ENCODE data around the gene PLXNB1. TPM values are rescaled to one million over a fixed set of nuclear protein-coding genes. Genes with fewer than 3 reads are reported as not detected.

The PLXNB1 gene
- total RNA-seq, 1 donor from 2014 or later, result 115 TPM

- no peak for DNase-seq (ENCODE audit: low spot score)
- H3K4me1 Mint-ChIP-seq (ENCODE audit: low read depth), result peaks cover 59% of the 10 kb centered on the region
- peak; percentile 54 for TF ChIP-seq CTCF (IDR thresholded peaks at IDR 0.05)
- H3K4me3 Mint-ChIP-seq (ENCODE audit: unreplicated experiment), result peak overlapping the region; percentile 67
- H3K27ac Mint-ChIP-seq (ENCODE audit: unreplicated experiment), result peak overlapping the region; percentile 87
- no peaks in the 10 kb centered on the region for H3K27me3 Mint-ChIP-seq (ENCODE audit: low read depth)
- H3K36me3 Mint-ChIP-seq (ENCODE audit: low read depth), result peaks cover 3% of the 10 kb centered on the region
- no peaks in the 10 kb centered on the region for H3K9me3 Mint-ChIP-seq (ENCODE audit: low read depth)
Measured at GRCh38 chr3:48432411-48433371, 2.8 kb upstream of the PLXNB1 start.

- TF ChIP-seq CTCF (IDR thresholded peaks at IDR 0.05), result no peak
- Mint-ChIP-seq H3K4me3 (ENCODE audit: unreplicated experiment) (peak overlapping the region; percentile 74), H3K27me3 (ENCODE audit: low read depth) (no peaks in the 10 kb centered on the region), H3K4me1 (ENCODE audit: low read depth) (peaks cover 72% of the 10 kb centered on the region), H3K27ac (ENCODE audit: unreplicated experiment) (peak overlapping the region; percentile 72), H3K9me3 (ENCODE audit: low read depth) (no peaks in the 10 kb centered on the region), H3K36me3 (ENCODE audit: low read depth) (peaks cover 3% of the 10 kb centered on the region)
- no peak for DNase-seq (ENCODE audit: low spot score)
Measured at GRCh38 chr3:48431224-48432029, 1.5 kb upstream of the PLXNB1 start.

DNA sequence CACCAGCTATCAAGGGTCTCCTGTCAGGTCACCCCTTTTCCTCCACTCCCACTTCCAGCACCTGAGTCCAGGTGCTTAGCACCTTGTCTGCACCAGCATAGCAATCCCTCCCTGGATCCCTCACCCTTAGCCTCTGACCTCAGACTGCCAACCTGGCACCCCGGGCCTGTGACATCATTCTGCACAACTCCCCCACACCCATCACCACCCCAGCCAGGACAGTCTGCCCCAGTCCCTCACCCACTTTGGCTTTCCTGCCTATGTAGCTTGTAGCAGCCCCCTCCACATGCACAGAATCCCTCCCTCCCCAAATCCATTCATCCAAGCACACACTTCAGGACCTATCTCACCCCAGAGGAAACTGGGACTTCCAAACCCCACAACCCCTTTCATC is 819 bp upstream of the PLXNB1 start:
- Mint-ChIP-seq H3K27me3 (ENCODE audit: low read depth) (no peaks in the 10 kb centered on the region), H3K4me1 (ENCODE audit: low read depth) (peaks cover 79% of the 10 kb centered on the region), H3K4me3 (ENCODE audit: unreplicated experiment) (peak overlapping the region; percentile 74), H3K9me3 (ENCODE audit: low read depth) (no peaks in the 10 kb centered on the region), H3K36me3 (ENCODE audit: low read depth) (peaks cover 3% of the 10 kb centered on the region), H3K27ac (ENCODE audit: unreplicated experiment) (peak overlapping the region; percentile 41)
- no peak for TF ChIP-seq CTCF (IDR thresholded peaks at IDR 0.05)
- no peak for DNase-seq (ENCODE audit: low spot score)

GRCh38 chr3:48429317-48429959 is 448 bp downstream of the PLXNB1 start:
- no peak for DNase-seq (ENCODE audit: low spot score)
- Mint-ChIP-seq H3K27me3 (ENCODE audit: low read depth) (no peaks in the 10 kb centered on the region), H3K4me1 (ENCODE audit: low read depth) (peaks cover 86% of the 10 kb centered on the region), H3K4me3 (ENCODE audit: unreplicated experiment) (peak overlapping the region; percentile 74), H3K36me3 (ENCODE audit: low read depth) (peaks cover 3% of the 10 kb centered on the region), H3K27ac (ENCODE audit: unreplicated experiment) (peak overlapping the region; percentile 81), H3K9me3 (ENCODE audit: low read depth) (no peaks in the 10 kb centered on the region)
- TF ChIP-seq CTCF (IDR thresholded peaks at IDR 0.05), result no peak
